NCI-H1436 (cell line): ENCODE data around the gene ACOXL.
A peak's percentile ranks its signal among the peaks of the same experiment; 100 is the strongest.
"Not testable (repeated sequence)": the region's sequence is repeated elsewhere in the genome, so short reads cannot be mapped to it uniquely, and the experiment has no call there.

Source experiments
- DNase-seq: peaks from one replicate; lab custom pipeline; 2025; lab: John Stamatoyannopoulos, UW

Gene ACOXL

GRCh38 chr2:110732422-110733413, at the start of gene ACOXL:
Gene ACOXL, plus strand, starts transcription at chr2:110732573. Its CDS starts 35,817 bp downstream, at chr2:110768390.
- peak; percentile 5 for DNase-seq

- no peak for DNase-seq
These were observed 49.5 kb upstream of the ACOXL start for GRCh38 chr2:110682872-110683271.

GRCh38 chr2:110687775-110688484, 44.4 kb upstream of the ACOXL start:
- DNase-seq, result not testable (repeated sequence)

- no peak for DNase-seq
These were observed 43.7 kb upstream of the ACOXL start for GRCh38 chr2:110688594-110689091.

- DNase-seq, result no peak
These were observed 42.0 kb upstream of the ACOXL start for GRCh38 chr2:110690083-110690965.

GRCh38 chr2:110691612-110692258, 40.6 kb upstream of the ACOXL start:
- no peak for DNase-seq

GRCh38 chr2:110695146-110695898, 37.1 kb upstream of the ACOXL start:
- not testable (repeated sequence) for DNase-seq

- DNase-seq, result not testable (repeated sequence)
These were observed 34.1 kb upstream of the ACOXL start for GRCh38 chr2:110698253-110698652.

GRCh38 chr2:110702514-110703380, 29.6 kb upstream of the ACOXL start:
- DNase-seq, result no peak

GRCh38 chr2:110707386-110707965, 24.9 kb upstream of the ACOXL start:
- no peak for DNase-seq

- no peak for DNase-seq
These were observed 23.9 kb upstream of the ACOXL start for GRCh38 chr2:110708455-110708854.

- no peak for DNase-seq
These were observed 19.6 kb upstream of the ACOXL start for GRCh38 chr2:110712737-110713136.

GRCh38 chr2:110713513-110714362, 18.6 kb upstream of the ACOXL start:
- DNase-seq, result no peak

GRCh38 chr2:110714452-110715224, 17.7 kb upstream of the ACOXL start:
- DNase-seq, result no peak

- no peak for DNase-seq
These were observed 15.3 kb upstream of the ACOXL start for GRCh38 chr2:110716959-110717645.

- DNase-seq, result no peak
These were observed 14.6 kb upstream of the ACOXL start for GRCh38 chr2:110717734-110718133.

- DNase-seq, result no peak
These were observed 14.0 kb upstream of the ACOXL start for GRCh38 chr2:110718382-110718781.
